Activated naive CD8-positive, alpha-beta T cell treated with anti-CD3 and anti-CD28 coated beads, Interleukin-2, amount 50 U/mL, for 16 hours (primary cell): ENCODE results near the gene SRSF1.

Experiments
- DNase-seq: peaks from one replicate; pipeline ENCODE4 v3.0.0-alpha.2; 2020; ENCODE audit warnings: low read depth, low spot score

SRSF1 gene

GRCh38 chr17:58019039-58019438, 12.0 kb upstream of the SRSF1 start:
- DNase-seq: no peak

GRCh38 chr17:58010067-58010799, 3.2 kb upstream of the SRSF1 start:
- DNase-seq: no peak

GRCh38 chr17:58007781-58008706, 998 bp upstream of the SRSF1 start:
- DNase-seq: no peak

DNA sequence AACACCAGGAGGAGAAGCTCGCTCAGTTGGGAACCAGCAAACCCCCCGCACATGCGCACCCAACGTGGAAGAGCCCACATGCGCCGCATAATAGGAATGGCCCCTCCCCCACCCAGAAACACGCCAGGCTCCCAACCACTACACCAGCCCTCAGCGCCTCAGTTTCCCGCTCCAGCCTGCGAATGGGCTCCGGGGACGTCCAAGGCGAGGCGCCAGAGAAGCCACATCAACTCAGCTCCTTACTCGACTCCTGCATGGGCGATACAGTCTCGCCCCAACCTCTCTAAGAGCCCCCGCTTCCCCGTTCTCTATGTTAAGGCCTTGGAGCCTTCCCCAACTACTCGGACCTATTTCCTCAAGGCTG, 504 bp downstream of the SRSF1 start:
- peak; percentile 44 for DNase-seq

DNA sequence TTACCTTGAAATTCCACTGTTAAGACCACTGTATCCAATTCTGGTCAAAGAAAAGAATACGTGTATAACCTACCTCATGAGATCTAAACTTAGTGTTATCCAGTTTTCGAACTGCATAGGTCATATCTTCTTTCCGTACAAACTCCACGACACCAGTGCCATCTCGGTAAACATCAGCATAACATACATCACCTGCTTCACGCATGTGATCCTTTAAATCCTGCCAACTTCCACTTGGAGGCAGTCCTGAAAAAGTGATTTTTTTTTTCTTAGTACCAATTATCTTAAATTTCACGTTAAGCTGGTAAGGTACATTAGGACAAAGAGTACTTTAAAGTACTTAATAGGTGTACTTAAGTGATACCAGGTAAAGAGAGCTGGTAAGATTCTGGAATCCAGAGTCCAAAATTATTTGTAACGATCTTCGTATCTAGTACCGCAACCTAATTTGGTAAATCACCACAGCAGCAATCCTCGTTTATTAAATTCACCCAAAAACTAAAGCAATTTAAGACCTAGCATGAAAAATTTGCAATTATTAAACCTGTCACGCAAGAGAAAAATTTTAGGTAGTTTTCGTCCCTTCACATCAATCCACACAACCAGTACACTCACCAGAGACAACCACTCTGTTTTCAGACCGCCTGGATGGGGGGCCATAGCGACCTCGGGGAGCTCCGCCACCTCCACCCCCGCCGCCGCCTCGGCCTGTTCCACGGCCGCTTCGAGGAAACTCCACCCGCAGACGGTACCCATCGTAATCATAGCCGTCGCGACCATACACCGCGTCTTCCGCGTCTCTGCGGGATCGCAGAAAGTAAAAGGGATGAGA, 1.1 kb downstream of the SRSF1 start:
- DNase-seq: no peak

DNA sequence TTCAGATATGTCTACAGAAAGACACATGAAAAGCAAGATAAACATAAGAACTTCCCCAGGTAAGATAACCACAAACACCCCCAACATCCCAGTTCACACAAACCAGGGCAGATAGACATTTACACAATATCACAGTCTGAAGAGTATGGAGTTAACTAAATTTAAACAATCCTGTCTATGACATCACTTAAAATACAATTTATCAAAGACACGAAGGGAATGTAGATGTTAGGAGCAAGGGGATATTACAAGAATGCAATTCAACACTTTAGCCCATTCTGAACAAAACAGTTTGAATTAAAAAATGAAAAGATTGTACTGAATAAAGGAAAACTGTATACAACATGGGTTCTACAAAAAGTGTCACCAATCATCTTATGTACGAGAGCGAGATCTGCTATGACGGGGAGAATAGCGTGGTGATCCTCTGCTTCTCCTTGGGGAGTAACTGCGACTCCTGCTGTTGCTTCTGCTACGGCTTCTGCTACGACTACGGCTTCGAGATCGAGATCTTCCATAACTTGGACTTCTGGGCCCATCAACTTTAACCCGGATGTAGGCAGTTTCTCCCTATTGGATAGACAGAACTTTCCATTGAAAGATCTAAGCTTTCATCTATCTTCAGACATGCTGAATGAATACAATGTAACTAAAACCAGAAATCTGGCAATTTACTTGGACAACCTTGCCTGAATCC, 1.9 kb downstream of the SRSF1 start:
- no peak for DNase-seq

DNA sequence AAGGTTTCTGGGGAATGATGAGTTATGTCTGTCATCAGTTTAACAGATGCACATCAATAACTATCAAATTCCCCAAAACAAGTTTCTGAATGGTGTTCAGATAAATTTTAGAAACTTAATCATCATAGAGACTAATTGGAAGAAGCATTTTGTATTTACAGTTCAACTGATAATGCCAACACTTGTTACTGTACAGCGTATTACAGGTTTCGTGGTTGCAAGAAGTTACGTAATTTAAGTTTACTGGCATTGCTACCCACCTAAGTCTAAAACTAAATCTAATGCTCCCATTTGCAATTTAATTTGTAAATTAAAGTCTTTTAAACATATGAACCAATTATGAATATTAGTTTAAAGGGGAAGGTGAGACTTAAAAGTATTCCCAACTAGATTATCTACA, 3.0 kb downstream of the SRSF1 start:
- DNase-seq: no peak

DNA sequence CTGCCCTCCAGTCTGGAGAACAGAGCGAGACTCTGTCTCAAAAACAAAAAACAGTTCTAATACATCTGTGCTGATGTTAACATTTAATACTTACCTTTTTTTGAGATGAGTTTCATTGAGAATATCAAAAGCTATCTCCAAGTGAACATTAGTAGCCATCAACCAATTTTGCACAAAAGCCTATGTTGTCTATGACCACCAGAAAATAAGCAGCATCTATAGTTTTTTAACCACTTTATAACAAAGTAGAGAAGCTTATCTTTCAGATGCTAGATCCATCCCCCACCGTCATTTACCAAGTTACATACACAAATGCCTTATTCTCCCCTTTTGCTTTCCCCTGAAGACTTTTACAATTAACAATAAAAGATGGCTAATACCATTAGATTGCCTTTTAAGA, 4.1 kb downstream of the SRSF1 start:
- no peak for DNase-seq

GRCh38 chr17:58002154-58002948, 4.7 kb downstream of the SRSF1 start:
- no peak for DNase-seq

DNA sequence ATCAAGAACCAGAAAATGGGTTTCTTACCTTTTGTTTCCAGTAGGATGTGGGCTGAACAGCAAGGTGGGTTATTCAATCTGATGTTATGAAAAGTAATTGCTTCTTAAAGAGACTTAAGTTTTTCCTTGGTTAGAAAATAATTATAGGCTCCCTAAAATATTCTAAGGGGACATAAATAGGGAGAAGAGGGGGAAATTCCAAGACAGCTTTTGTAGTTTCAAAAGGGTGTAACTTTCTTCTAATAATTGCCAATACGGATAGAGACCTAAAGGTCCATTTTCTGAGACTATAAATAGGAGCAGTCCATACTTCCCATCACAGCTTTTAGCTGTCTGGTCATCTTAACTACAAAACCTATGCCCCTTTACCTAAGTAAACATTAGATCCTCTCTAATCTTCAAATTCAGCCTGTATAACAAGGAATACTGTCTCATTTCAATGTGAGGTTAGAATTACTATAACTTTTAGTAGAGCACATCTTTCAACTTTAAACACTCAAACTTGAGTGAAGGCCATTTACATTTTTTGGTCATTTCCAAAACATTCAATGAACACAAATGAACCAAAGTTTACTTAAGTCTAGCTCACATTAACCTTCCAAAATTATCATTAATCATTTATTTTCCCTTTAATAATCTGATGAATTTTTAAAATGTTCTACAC, 5.5 kb downstream of the SRSF1 start:
- DNase-seq: no peak

- no peak for DNase-seq
Observed at GRCh38 chr17:57999496-58000017, 7.5 kb downstream of the SRSF1 start.

DNA sequence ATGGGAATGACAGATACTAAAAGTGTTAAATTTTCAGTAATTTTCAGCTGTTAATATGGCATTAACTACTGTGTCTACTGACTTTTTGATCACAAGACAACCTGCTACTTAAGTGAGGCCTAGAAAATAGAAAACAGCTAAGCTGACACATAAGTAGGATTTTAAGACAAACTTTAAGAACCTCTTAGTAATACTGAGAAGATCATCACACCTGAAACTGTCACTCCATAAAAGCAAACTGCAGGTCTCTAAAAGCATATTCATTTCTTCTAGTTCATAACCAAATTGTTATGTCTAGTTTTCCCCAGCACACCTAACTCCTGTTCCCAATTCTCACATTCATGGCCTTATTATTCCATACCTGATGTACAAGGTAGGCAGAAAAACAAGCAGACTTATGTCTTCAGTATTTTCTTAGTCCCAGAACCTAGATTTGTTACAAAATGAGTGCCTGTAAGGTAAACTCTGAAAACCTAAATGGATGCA, 8.0 kb downstream of the SRSF1 start:
- DNase-seq: no peak

GRCh38 chr17:57997085-57997809, 9.8 kb downstream of the SRSF1 start:
- no peak for DNase-seq

- DNase-seq: no peak
Observed at GRCh38 chr17:57995076-57995956, 11.7 kb downstream of the SRSF1 start.

DNA sequence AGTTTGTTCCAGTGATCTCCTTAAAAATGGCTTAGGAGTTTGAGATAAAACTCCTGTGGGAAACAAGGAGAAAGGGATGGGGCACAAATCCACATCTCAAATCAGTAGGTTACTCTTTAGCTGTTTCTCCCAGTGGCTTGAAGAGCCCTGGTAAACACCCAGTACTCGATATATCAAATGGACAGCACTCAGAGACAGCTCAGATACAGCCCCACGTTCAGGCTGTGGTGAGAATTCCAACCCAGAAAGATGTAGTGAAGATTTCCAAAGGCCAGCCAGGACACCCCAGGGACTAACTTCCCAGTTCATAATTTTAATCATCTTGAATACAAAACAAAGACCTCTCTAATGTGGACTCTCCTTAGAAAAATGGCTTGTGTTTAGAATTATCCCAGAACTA, 12.6 kb downstream of the SRSF1 start:
- no peak for DNase-seq

- no peak for DNase-seq
Observed at GRCh38 chr17:57993471-57994365, 13.3 kb downstream of the SRSF1 start.

DNA sequence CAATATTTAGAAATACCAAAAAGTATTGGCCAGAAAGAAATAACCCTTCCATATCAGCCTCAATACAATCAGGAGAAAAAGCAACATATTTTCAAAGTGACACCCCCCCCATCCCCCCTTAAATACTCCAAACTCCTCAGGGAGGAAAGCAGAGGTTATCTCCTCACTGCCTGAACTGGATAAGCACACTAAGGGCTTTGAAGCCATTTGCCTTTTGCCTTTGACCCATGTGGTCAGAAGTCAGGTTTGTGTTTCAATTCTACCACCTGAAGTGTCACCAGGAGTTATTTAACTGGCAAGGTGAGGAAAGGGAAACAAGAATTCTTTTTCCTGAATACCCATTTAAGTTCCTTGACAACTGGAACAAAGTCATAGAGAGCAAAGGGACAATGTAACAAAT, 15.5 kb downstream of the SRSF1 start:
- DNase-seq: no peak
